Smooth muscle cell (in vitro differentiated cells): ENCODE data around the gene TNN. TPM values are rescaled to one million over a fixed set of nuclear protein-coding genes. Genes with fewer than 3 reads are reported as not detected.

ENCODE experiments used
- DNase-seq: peaks from one replicate; lab custom pipeline; 2025; ENCODE audit not compliant: unreplicated experiment; lab: John Stamatoyannopoulos, UW
- H2AFZ ChIP-seq: fragments of 200-600 bp; sonication (generic); 2 replicates; pipeline ENCODE4 v1.6.0; 2016; ENCODE audit warnings: antibody characterized with exemption, low read depth, mild to moderate bottlenecking
- H3F3A ChIP-seq: fragments of 200-600 bp; sonication (generic); 2 replicates; pipeline ENCODE4 v1.6.0; 2017; ENCODE audit warnings: antibody characterized with exemption, low read depth
- H3K27ac ChIP-seq: fragments of 200-600 bp; sonication (generic); 2 replicates; pipeline ENCODE4 v1.5.1; 2016; ENCODE audit warnings: low read depth, mild to moderate bottlenecking
- H3K27me3 ChIP-seq: fragments of 200-600 bp; sonication (generic); 2 replicates; pipeline ENCODE4 v1.6.1; 2016; ENCODE audit warnings: low read depth, mild to moderate bottlenecking
- H3K36me3 ChIP-seq: fragments of 200-600 bp; sonication (generic); 2 replicates; pipeline ENCODE4 v1.5.1; 2016; ENCODE audit warnings: low read depth
- H3K4me1 ChIP-seq: fragments of 200-600 bp; sonication (generic); 2 replicates; pipeline ENCODE4 v1.5.1; 2016; ENCODE audit warnings: low read depth
- H3K4me2 ChIP-seq: fragments of 200-600 bp; sonication (generic); 2 replicates; pipeline ENCODE4 v1.6.0; 2016; ENCODE audit warnings: mild to moderate bottlenecking
- H3K4me3 ChIP-seq: fragments of 200-600 bp; sonication (generic); 2 replicates; pipeline ENCODE4 v1.5.1; 2016; ENCODE audit warnings: mild to moderate bottlenecking
- H3K79me2 ChIP-seq: fragments of 200-600 bp; sonication (generic); 2 replicates; pipeline ENCODE4 v1.6.0; 2016; ENCODE audit warnings: low read depth, mild to moderate bottlenecking
- H3K9ac ChIP-seq: fragments of 200-600 bp; sonication (generic); 2 replicates; pipeline ENCODE4 v1.6.0; 2016; ENCODE audit warnings: low read depth
- H3K9me3 ChIP-seq: fragments of 200-600 bp; sonication (generic); replicated peaks from 2 replicates; pipeline ENCODE4 v1.5.1; 2016; ENCODE audit warnings: low read depth
- H4K20me1 ChIP-seq: fragments of 200-600 bp; sonication (generic); 2 replicates; pipeline ENCODE4 v1.6.0; 2016; ENCODE audit warnings: low read depth
- CTCF ChIP-seq: fragments of 200-600 bp; sonication (generic); IDR thresholded peaks from 2 replicates; pipeline ENCODE4 v1.5.1; 2017; ENCODE audit warnings: borderline replicate concordance, mild to moderate bottlenecking, antibody characterized with exemption; ENCODE audit not compliant: insufficient read depth, poor library complexity, severe bottlenecking
- WGBS: methylation state at CpG from one replicate; pipeline ENCODE4 v1.1.7; 2016; ENCODE audit warnings: low lambda C conversion rate; 5-methylcytosine and 5-hydroxymethylcytosine counted together
- polyA plus RNA-seq: library from polyadenylated mRNA; unstranded; fragments of >200 nt; fragmentation: Nextera tagmentation; extraction: Ambion mirVana; gene quantifications from 2 replicates; pipeline ENCODE4 v1.2.1, GENCODE V29; 2016
- total RNA-seq: library from RNA; depleted of rRNA; stranded (reverse); fragments of >200 nt; gene quantifications from 2 replicates; pipeline ENCODE4 v1.2.3, GENCODE V29; 2014

TNN gene
- total and polyA plus RNA-seq, 2 experiments from 2014 or later = 0.72 to 0.86 TPM

- Histone ChIP-seq H3K79me2 (no peaks in the 10 kb centered on the region), H3K36me3 (no peaks in the 10 kb centered on the region), H2AFZ (no peak overlapping the region), H3K9ac (no peak overlapping the region), H3K4me3 (no peak overlapping the region), H3K4me1 (peaks cover 1% of the 10 kb centered on the region), H3K9me3 (no peaks in the 10 kb centered on the region), H3K27me3 (no peaks in the 10 kb centered on the region), H3F3A (no peaks in the 10 kb centered on the region), H3K4me2 (no peak overlapping the region), H3K27ac (no peak overlapping the region), H4K20me1 (no peaks in the 10 kb centered on the region)
- no peak for DNase-seq
- 89% methylated on average over 3 of the region's 3 CpGs for WGBS
- TF ChIP-seq CTCF = no peak
These were observed 11.0 kb downstream of the TNN start for GRCh38 chr1:175078629-175079028.

DNA sequence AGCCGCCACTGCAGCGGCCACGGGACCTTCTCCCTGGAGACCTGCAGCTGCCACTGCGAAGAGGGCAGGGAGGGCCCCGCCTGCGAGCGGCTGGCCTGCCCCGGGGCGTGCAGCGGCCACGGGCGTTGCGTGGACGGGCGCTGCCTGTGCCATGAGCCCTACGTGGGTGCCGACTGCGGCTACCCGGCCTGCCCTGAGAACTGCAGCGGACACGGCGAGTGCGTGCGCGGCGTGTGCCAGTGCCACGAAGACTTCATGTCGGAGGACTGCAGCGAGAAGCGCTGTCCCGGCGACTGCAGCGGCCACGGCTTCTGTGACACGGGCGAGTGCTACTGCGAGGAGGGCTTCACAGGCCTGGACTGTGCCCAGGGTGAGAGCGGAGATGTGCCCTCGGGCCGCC, 11.7 kb downstream of the TNN start:
- WGBS = 99% methylated on average over 36 of the region's 40 CpGs
- Histone ChIP-seq H3K27ac (no peak overlapping the region), H3K36me3 (no peaks in the 10 kb centered on the region), H3K27me3 (no peaks in the 10 kb centered on the region), H3K4me1 (no peaks in the 10 kb centered on the region), H3K79me2 (no peaks in the 10 kb centered on the region), H3K4me3 (no peak overlapping the region), H3K9me3 (no peaks in the 10 kb centered on the region), H3K9ac (no peak overlapping the region), H3K4me2 (no peak overlapping the region), H3F3A (no peaks in the 10 kb centered on the region), H2AFZ (no peak overlapping the region), H4K20me1 (no peaks in the 10 kb centered on the region)
- TF ChIP-seq CTCF = no peak
- no peak for DNase-seq

GRCh38 chr1:175080030-175080429, 12.4 kb downstream of the TNN start:
- no peaks in the 10 kb centered on the region for H3K79me2 ChIP-seq
- H3K9me3 ChIP-seq = no peaks in the 10 kb centered on the region
- TF ChIP-seq CTCF = no peak
- H3F3A ChIP-seq = no peaks in the 10 kb centered on the region
- no peak overlapping the region for H3K9ac ChIP-seq
- no peaks in the 10 kb centered on the region for H3K36me3 ChIP-seq
- H3K27me3 ChIP-seq = no peaks in the 10 kb centered on the region
- no peak overlapping the region for H2AFZ ChIP-seq
- no peak overlapping the region for H3K4me3 ChIP-seq
- no peaks in the 10 kb centered on the region for H3K4me1 ChIP-seq
- WGBS = 85% methylated on average over 6 of the region's 6 CpGs
- H4K20me1 ChIP-seq = no peaks in the 10 kb centered on the region
- DNase-seq = no peak
- H3K27ac ChIP-seq = no peak overlapping the region
- no peak overlapping the region for H3K4me2 ChIP-seq

GRCh38 chr1:175081983-175082382, 14.3 kb downstream of the TNN start:
- H3K4me2 ChIP-seq = no peak overlapping the region
- no peaks in the 10 kb centered on the region for H3K79me2 ChIP-seq
- no peak overlapping the region for H3K9ac ChIP-seq
- no peak for DNase-seq
- H3K4me1 ChIP-seq = no peaks in the 10 kb centered on the region
- 88% methylated on average over 2 of the region's 2 CpGs for WGBS
- no peaks in the 10 kb centered on the region for H3F3A ChIP-seq
- no peaks in the 10 kb centered on the region for H4K20me1 ChIP-seq
- H3K4me3 ChIP-seq = no peak overlapping the region
- no peaks in the 10 kb centered on the region for H3K36me3 ChIP-seq
- no peak overlapping the region for H3K27ac ChIP-seq
- no peaks in the 10 kb centered on the region for H3K9me3 ChIP-seq
- H3K27me3 ChIP-seq = no peaks in the 10 kb centered on the region
- no peak overlapping the region for H2AFZ ChIP-seq
- TF ChIP-seq CTCF = no peak
